Gastrocnemius medialis (tissue), 4 donors: ENCODE results near the gene RUNX1. TPM values are rescaled to one million over a fixed set of nuclear protein-coding genes. Genes with fewer than 3 reads are reported as not detected.

Source experiments
- ATAC-seq, 2 donors: fragments of 150-250 bp; one replicate each; pipeline ENCODE4 v1.9.1; 2016
- DNase-seq, 2 donors: peaks; one replicate each; pipeline ENCODE4 v3.0.0-alpha.2; 2019
- H3K27ac ChIP-seq, 4 donors: fragments of 200-600 bp; sonication (generic); 1 replicate in 1 of 4; 2 replicates in 3 of 4; pipeline ENCODE4 v1.5.1; 2016 to 2018; ENCODE audit warnings: mild to moderate bottlenecking in 2 of 4, moderate library complexity in 1 of 4
- H3K27me3 ChIP-seq, 3 donors: fragments of 200-600 bp; sonication (generic) in 2 of 3; 1 replicate in 1 of 3; 2 replicates in 2 of 3; pipeline versions ENCODE4 v1.5.1 to v1.6.0; 2016 to 2019; ENCODE audit warnings: mild to moderate bottlenecking in 1 of 3, moderate library complexity in 1 of 3
- H3K36me3 ChIP-seq, 2 donors: fragments of 200-600 bp; sonication (generic) in 1 of 2; one replicate each; pipeline ENCODE4 v1.5.1; 2017 to 2018
- H3K4me1 ChIP-seq, 2 donors: fragments of 200-600 bp; sonication (generic) in 1 of 2; one replicate each; pipeline ENCODE4 v1.5.1; 2016 to 2017; ENCODE audit warnings: mild to moderate bottlenecking in 2 of 2
- H3K4me3 ChIP-seq, 4 donors: fragments of 200-600 bp; sonication (generic) in 3 of 4; 1 replicate in 1 of 4; 2 replicates in 3 of 4; pipeline ENCODE4 v1.5.1; 2016 to 2019; ENCODE audit warnings: mild to moderate bottlenecking in 2 of 4
- H3K9me3 ChIP-seq, 3 donors: fragments of 200-600 bp; sonication (generic) in 2 of 3; 1 replicate in 1 of 3; 2 replicates in 2 of 3; pipeline ENCODE4 v1.5.1; 2016 to 2019
- CTCF ChIP-seq, 5 experiments: fragments of 450-650 bp in 3 of 5; fragments of 200-600 bp in 2 of 5; sonication (generic) in 2 of 5; IDR thresholded peaks in 4 of 5; conservative IDR thresholded peaks in 1 of 5; 1 replicate in 4 of 5; 2 replicates in 1 of 5; pipeline ENCODE4 v1.5.1; 2016 to 2019; ENCODE audit warnings: antibody characterized with exemption in 5 of 5, mild to moderate bottlenecking in 3 of 5, moderate library complexity in 3 of 5
- POLR2A ChIP-seq, 2 donors: fragments of 450-650 bp; IDR thresholded peaks; one replicate each; pipeline ENCODE4 v1.6.1; 2017; ENCODE audit warnings: antibody characterized with exemption in 2 of 2, mild to moderate bottlenecking in 2 of 2, moderate library complexity in 2 of 2
- in situ Hi-C, 4 donors: fragments of 200-750 bp; cut with MboI; loops; one replicate each; pipeline versions ENCODE4 v1.15.0 to v1.8.0; 2017; ENCODE audit warnings: low sequenced_read_pairs in 4 of 4
- intact Hi-C: fragments of 100-400 bp; cut with DNase I; formaldehyde crosslinking; loops from one replicate; pipeline ENCODE4 v1.15.1; 2023; ENCODE audit warnings: low total_unique reads
- total RNA-seq, 4 donors: library from RNA; depleted of rRNA; stranded (reverse); fragments of >200 nt; gene quantifications; one replicate each; pipeline versions ENCODE4 v1.1.0 to v1.2.3, GENCODE V29; 2016

The RUNX1 gene
- total RNA-seq, 4 donors from 2014 or later, result 8.0 to 20.9 (median 10.6) TPM

- DNase-seq (no peak), ATAC-seq (no peak)
- no peak overlapping the region for H3K4me3 ChIP-seq
- H3K36me3 ChIP-seq, result peaks cover 0 to 48% of the 10 kb centered on the region in 2 donors
- no peak overlapping the region for H3K27ac ChIP-seq
- peaks cover 6 to 10% of the 10 kb centered on the region in 2 donors for H3K4me1 ChIP-seq
- TF ChIP-seq POLR2A (IDR thresholded peaks at IDR 0.05) (no peak), CTCF (IDR thresholded peaks at IDR 0.05 in 4 of 5, conservative IDR thresholded peaks at IDR 0.05 in 1 of 5) (no peak)
- H3K27me3 ChIP-seq, result no peaks in the 10 kb centered on the region
- no peaks in the 10 kb centered on the region for H3K9me3 ChIP-seq
- intact Hi-C loops, result no loop called here
- in situ Hi-C loops, result no loop called here
Observed at GRCh38 chr21:34827445-34828235, 221.5 kb downstream of the RUNX1 start.

DNA sequence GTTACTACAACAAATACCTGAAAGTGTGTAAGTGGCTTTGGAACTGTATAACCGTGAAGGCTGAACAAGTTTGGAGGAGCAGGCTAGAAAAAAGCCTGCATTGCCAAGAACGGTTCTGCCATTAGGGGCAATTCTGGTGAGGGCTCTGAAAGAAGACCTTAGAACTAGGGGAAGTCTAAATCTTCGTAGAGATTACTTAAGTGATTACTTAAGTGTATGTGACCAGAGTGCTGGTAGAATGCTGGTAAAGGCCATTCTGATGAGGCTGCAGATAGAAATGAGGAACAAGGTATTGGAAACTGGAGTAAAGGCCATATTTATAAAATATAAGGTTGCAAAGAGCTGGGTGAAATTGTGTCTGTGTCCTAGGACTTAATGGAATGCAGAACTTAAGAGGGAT lies 222.3 kb downstream of the RUNX1 start:
- DNase-seq (no peak), ATAC-seq (no peak)
- Histone ChIP-seq H3K4me3 (no peak overlapping the region), H3K36me3 (peaks cover 0 to 46% of the 10 kb centered on the region in 2 donors), H3K27me3 (no peaks in the 10 kb centered on the region), H3K9me3 (no peaks in the 10 kb centered on the region), H3K4me1 (peaks cover 6 to 10% of the 10 kb centered on the region in 2 donors), H3K27ac (no peak overlapping the region)
- in situ Hi-C loops, result no loop called here
- intact Hi-C loops, result no loop called here
- TF ChIP-seq POLR2A (IDR thresholded peaks at IDR 0.05) (no peak), CTCF (IDR thresholded peaks at IDR 0.05 in 4 of 5, conservative IDR thresholded peaks at IDR 0.05 in 1 of 5) (no peak)

GRCh38 chr21:34825948-34826548 lies 223.1 kb downstream of the RUNX1 start:
- no peaks in the 10 kb centered on the region for H3K27me3 ChIP-seq
- no peak overlapping the region for H3K27ac ChIP-seq
- in situ Hi-C loops (no loop called here), intact Hi-C loops (no loop called here)
- no peak for DNase-seq
- peaks cover 6 to 10% of the 10 kb centered on the region in 2 donors for H3K4me1 ChIP-seq
- no peak overlapping the region for H3K4me3 ChIP-seq
- peaks cover 0 to 46% of the 10 kb centered on the region in 2 donors for H3K36me3 ChIP-seq
- TF ChIP-seq CTCF (IDR thresholded peaks at IDR 0.05 in 4 of 5, conservative IDR thresholded peaks at IDR 0.05 in 1 of 5) (no peak), POLR2A (IDR thresholded peaks at IDR 0.05) (no peak)
- H3K9me3 ChIP-seq, result no peaks in the 10 kb centered on the region
- ATAC-seq, result no peak

GRCh38 chr21:34825101-34825500 lies 224.0 kb downstream of the RUNX1 start:
- ATAC-seq, result no peak
- Histone ChIP-seq H3K4me3 (no peak overlapping the region), H3K27me3 (no peaks in the 10 kb centered on the region), H3K4me1 (peaks cover 6 to 10% of the 10 kb centered on the region in 2 donors), H3K27ac (peak overlapping the region in 2 of 4 donors; percentile 3 to 6), H3K36me3 (peaks cover 0 to 38% of the 10 kb centered on the region in 2 donors), H3K9me3 (no peaks in the 10 kb centered on the region)
- no peak for TF ChIP-seq POLR2A (IDR thresholded peaks at IDR 0.05)
- no peak for TF ChIP-seq CTCF (IDR thresholded peaks at IDR 0.05 in 4 of 5, conservative IDR thresholded peaks at IDR 0.05 in 1 of 5)
- no peak for DNase-seq
- intact Hi-C loops (no loop called here), in situ Hi-C loops (no loop called here)
